CD1c-positive myeloid dendritic cell (primary cell): ENCODE data around the gene GULP1.
"Not testable (repeated sequence)": the region's sequence is repeated elsewhere in the genome, so short reads cannot be mapped to it uniquely, and the experiment has no call there.

ENCODE experiments used
- DNase-seq: peaks from one replicate; pipeline ENCODE4 v3.0.0-alpha.2; 2016; ENCODE audit errors: extremely low spot score

Gene GULP1

GRCh38 chr2:188600536-188601210 is 309.0 kb downstream of the GULP1 start:
- no peak for DNase-seq

GRCh38 chr2:188601391-188601790 is 309.7 kb downstream of the GULP1 start:
- no peak for DNase-seq

GRCh38 chr2:188601927-188602326 is 310.3 kb downstream of the GULP1 start:
- no peak for DNase-seq

DNA sequence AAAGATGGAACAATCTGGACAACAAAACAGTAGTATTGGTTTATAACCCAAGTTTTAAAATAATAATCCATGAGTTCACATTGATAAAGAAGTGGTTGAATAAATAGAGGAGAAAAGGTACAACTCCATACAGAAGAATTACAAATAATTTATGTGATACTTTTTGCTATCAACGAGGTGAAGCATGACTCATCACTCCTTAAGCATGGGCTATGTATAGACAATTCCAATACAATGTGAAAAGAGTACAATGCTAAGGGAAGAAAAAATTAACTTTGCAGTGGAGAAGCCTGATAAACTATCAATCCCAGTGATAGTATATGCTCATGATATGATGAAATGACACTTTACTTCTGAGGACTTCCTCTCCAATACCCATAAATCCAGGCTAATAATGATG is 312.9 kb downstream of the GULP1 start:
- DNase-seq = no peak

- DNase-seq = not testable (repeated sequence)
These were observed 314.2 kb downstream of the GULP1 start for GRCh38 chr2:188605609-188606584.

DNA sequence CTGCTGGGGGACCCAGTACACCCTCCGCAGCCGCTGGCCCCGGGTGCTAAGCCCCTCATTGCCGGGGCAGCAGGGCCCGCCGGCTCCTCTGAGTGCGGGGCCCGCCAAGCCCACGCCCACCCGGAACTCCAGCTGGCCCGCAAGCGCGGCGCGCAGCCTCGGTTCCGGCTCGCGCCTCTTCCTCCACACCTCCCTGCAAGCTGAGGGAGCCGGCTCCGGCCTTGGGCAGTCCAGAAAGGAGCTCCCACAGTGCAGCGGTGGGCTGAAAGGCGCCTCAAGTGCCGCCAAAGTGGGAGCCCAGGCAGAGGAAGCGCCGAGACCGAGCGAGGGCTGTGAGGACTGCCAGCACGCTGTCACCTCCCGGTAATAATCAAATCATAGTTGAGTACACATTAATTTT is 314.9 kb downstream of the GULP1 start:
- DNase-seq = not testable (repeated sequence)

- no peak for DNase-seq
These were observed 315.8 kb downstream of the GULP1 start for GRCh38 chr2:188607501-188607900.

GRCh38 chr2:188609321-188610049 is 317.8 kb downstream of the GULP1 start:
- DNase-seq = no peak

GRCh38 chr2:188610050-188610444 is 318.4 kb downstream of the GULP1 start:
- no peak for DNase-seq

GRCh38 chr2:188610827-188611226 is 319.2 kb downstream of the GULP1 start:
- no peak for DNase-seq

GRCh38 chr2:188619146-188619545 is 327.5 kb downstream of the GULP1 start:
- DNase-seq = no peak

GRCh38 chr2:188620916-188621315 is 329.2 kb downstream of the GULP1 start:
- DNase-seq = no peak

- DNase-seq = no peak
These were observed 331.1 kb downstream of the GULP1 start for GRCh38 chr2:188622601-188623260.

- DNase-seq = no peak
These were observed 332.4 kb downstream of the GULP1 start for GRCh38 chr2:188623995-188624643.

- DNase-seq = no peak
These were observed 335.8 kb downstream of the GULP1 start for GRCh38 chr2:188627471-188627870.

DNA sequence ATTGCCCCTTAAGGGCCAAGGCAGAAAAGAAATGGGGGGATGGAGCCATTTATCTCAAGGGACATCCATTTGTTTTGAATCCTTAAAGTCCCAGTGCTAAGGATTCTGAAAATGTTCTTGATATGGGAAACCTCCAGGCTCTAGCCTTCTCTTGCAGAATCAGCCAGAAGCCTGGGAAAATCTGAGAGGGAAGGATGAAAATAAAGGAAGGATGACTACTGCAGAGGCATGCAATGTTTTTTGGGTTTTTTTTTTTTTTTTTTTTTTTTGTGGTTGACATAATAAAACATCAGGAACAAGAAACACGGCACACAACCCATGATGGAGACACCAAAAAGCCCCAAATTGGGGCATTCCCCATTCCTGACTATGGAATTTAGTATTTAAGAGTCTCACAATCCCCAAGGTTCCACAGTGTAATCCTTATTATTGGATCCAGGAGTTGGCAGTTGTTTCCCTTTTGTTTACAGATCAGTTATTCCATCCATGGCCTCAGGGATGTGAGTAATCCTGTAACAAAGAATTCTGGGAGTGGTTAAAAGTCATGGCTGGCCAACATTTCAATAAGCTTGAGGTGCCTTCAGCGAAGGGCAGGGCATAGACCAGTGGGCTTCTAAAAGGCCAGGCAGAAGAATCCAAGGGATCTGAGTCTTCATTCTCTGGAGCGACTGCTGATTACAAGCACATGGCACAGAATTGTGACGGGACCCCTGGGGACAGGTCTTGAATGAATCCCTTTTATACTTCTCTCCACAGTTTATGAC is 337.5 kb downstream of the GULP1 start:
- no peak for DNase-seq

GRCh38 chr2:188629753-188630527 is 338.3 kb downstream of the GULP1 start:
- no peak for DNase-seq

DNA sequence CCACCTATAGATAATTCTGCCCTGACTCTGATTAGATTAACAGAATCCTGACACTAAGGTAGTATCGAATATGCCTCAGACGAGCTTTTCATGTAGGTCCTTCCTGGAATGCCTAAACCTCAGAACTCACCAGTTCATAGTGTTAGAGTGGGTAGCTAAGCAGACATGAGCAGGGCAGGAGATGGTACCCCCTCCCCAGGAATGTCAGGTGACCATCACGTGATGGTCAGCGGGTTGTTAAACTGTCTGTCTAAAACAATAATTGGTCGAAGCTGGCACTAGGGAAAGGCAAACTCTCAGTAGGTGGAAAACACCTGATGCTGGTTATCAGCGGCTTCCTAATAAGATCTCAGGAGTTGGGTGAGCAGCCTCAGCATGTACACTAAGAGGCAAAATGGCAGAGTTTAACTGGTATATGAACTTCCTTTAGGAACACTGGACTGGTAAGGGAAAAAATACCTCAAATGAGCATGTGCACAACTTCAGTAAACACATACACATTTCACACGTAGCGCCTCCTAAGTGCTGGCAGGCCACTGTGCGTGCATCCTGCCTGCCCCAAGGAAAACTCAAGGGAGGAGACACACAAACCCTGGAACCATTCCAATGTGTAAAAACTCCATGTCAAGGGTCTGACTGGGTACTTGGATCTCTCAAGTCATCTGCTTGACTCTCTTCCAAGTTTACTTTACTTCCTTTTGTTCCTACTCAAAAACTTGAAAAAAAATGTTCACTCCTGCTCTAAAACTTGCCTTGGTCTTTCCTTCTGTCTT is 339.5 kb downstream of the GULP1 start:
- no peak for DNase-seq

DNA sequence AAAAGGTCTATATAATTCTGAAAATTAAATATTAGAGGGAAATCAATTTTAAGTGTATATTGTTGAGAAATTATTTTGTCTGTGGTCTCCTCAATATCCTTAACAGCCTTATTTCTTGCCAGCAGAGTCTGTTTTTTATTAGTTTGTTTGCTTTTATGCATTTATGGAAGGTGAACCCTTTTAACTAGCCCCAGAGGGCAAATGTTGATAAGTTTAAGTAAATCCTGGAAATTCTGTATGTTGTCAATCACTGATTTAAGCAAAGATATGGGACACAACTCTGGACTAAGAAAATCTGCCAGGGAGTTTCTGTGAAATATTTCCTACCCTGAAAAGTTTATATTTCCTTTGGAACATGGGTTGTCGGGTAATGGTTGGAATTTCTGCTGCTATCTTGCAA is 343.0 kb downstream of the GULP1 start:
- DNase-seq = no peak
